Lower lobe of right lung (tissue), 2 donors: ENCODE measurements around the gene DSTN. TPM values are rescaled to one million over a fixed set of nuclear protein-coding genes. Genes with fewer than 3 reads are reported as not detected.
A peak's percentile ranks its signal among the peaks of the same experiment; 100 is the strongest.

Experiments used
- ATAC-seq, 2 donors: fragments of 200-7000 bp; cut with Tn5 transposase; one replicate each; pipeline ENCODE4 v1.9.1; 2020 to 2022; ENCODE audit warnings: mild to moderate bottlenecking in 2 of 2, moderate library complexity in 2 of 2
- DNase-seq: peaks from one replicate; pipeline ENCODE4 v3.0.0-alpha.2; 2020
- H3K27ac ChIP-seq: fragments of 200-600 bp; one replicate; pipeline ENCODE4 v1.8.0; 2022
- H3K27me3 ChIP-seq: fragments of 200-600 bp; one replicate; pipeline ENCODE4 v1.8.0; 2022; ENCODE audit warnings: low read depth
- H3K36me3 ChIP-seq: fragments of 200-600 bp; one replicate; pipeline ENCODE4 v1.8.0; 2022; ENCODE audit warnings: mild to moderate bottlenecking
- H3K4me1 ChIP-seq: fragments of 200-600 bp; one replicate; pipeline ENCODE4 v1.8.0; 2022
- H3K4me3 ChIP-seq: fragments of 200-600 bp; one replicate; pipeline ENCODE4 v1.8.0; 2022; ENCODE audit warnings: mild to moderate bottlenecking
- H3K9me3 ChIP-seq: fragments of 200-600 bp; one replicate; pipeline ENCODE4 v1.8.0; 2022
- intact Hi-C: fragments of 100-400 bp; cut with DNase I; formaldehyde crosslinking; loops from one replicate; pipeline ENCODE4 v1.11.0; 2022
- total RNA-seq: library from RNA; stranded (reverse); fragmentation: NEBNext Ultra II Directional; extraction: Animal tissue kit (Norgen Biotek cat#: 25700); gene quantifications from one replicate; pipeline ENCODE4 v1.2.1, GENCODE V29; 2021
- TF ChIP-seq, protein P1 (sequence below): fragments of 200-600 bp; IDR thresholded peaks from one replicate; pipeline ENCODE4 v1.8.0; 2022; ENCODE audit warnings: antibody characterized with exemption, mild to moderate bottlenecking
- donor health status: DM: no; HTN: yes; CAD: no; lungs with severe emphysema.

Gene DSTN
- total RNA-seq, 1 donor from 2014 or later, result 347 TPM

DNA sequence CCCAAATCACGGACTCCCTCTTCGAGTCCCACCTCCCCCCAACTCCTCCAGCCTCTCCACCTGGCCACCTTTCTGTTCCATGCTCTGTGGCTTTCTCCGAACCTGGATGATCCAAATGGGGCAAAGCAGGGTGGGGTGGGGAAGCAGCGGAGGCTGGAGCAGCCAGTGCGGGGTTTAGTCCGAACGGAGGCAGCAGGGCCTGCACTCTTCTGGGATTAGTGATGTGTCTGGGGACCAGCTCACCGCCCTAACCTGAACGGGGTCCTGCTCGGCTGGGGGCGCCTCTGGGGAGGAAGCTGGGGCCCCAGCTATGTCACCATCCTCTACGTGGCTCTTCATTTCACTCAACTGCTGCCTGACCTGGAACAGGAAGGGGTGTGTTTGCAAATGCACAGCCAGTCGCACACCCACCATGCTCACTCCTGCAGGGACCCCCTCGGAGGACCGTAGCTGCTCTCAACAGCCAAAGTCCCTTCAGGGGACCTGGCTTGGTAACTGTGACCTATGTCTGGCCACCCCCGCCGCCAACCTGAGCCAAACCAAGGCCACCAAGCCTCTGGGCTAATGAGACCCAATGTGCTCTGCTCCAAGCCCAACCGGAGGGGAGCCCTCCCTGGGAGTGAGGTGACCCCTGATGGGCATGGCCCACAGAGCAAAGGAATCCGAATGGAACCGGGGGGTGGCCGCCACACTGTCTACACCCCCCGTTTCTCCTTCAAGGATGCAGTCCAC lies 46.8 kb downstream of the DSTN start:
- no peaks in the 10 kb centered on the region for H3K27me3 ChIP-seq
- no peak overlapping the region for H3K27ac ChIP-seq
- no peak for ATAC-seq
- H3K36me3 ChIP-seq, result peaks cover 88% of the 10 kb centered on the region
- H3K4me3 ChIP-seq, result no peak overlapping the region
- TF ChIP-seq, protein P1, sequence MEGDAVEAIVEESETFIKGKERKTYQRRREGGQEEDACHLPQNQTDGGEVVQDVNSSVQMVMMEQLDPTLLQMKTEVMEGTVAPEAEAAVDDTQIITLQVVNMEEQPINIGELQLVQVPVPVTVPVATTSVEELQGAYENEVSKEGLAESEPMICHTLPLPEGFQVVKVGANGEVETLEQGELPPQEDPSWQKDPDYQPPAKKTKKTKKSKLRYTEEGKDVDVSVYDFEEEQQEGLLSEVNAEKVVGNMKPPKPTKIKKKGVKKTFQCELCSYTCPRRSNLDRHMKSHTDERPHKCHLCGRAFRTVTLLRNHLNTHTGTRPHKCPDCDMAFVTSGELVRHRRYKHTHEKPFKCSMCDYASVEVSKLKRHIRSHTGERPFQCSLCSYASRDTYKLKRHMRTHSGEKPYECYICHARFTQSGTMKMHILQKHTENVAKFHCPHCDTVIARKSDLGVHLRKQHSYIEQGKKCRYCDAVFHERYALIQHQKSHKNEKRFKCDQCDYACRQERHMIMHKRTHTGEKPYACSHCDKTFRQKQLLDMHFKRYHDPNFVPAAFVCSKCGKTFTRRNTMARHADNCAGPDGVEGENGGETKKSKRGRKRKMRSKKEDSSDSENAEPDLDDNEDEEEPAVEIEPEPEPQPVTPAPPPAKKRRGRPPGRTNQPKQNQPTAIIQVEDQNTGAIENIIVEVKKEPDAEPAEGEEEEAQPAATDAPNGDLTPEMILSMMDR, result no peak
- intact Hi-C loops, result no loop called here
- DNase-seq, result peak; percentile 41
- H3K4me1 ChIP-seq, result peaks cover 34% of the 10 kb centered on the region
- no peaks in the 10 kb centered on the region for H3K9me3 ChIP-seq

GRCh38 chr20:17617212-17617867 lies 47.5 kb downstream of the DSTN start:
- Histone ChIP-seq H3K27ac (no peak overlapping the region), H3K4me3 (no peak overlapping the region), H3K4me1 (peaks cover 27% of the 10 kb centered on the region), H3K9me3 (no peaks in the 10 kb centered on the region), H3K27me3 (no peaks in the 10 kb centered on the region), H3K36me3 (peaks cover 95% of the 10 kb centered on the region)
- DNase-seq (peak; percentile 71), ATAC-seq (peak; percentile 65 to 66)
- TF ChIP-seq, protein P1, result peak; percentile 75
- intact Hi-C loops, result no loop called here

DNA sequence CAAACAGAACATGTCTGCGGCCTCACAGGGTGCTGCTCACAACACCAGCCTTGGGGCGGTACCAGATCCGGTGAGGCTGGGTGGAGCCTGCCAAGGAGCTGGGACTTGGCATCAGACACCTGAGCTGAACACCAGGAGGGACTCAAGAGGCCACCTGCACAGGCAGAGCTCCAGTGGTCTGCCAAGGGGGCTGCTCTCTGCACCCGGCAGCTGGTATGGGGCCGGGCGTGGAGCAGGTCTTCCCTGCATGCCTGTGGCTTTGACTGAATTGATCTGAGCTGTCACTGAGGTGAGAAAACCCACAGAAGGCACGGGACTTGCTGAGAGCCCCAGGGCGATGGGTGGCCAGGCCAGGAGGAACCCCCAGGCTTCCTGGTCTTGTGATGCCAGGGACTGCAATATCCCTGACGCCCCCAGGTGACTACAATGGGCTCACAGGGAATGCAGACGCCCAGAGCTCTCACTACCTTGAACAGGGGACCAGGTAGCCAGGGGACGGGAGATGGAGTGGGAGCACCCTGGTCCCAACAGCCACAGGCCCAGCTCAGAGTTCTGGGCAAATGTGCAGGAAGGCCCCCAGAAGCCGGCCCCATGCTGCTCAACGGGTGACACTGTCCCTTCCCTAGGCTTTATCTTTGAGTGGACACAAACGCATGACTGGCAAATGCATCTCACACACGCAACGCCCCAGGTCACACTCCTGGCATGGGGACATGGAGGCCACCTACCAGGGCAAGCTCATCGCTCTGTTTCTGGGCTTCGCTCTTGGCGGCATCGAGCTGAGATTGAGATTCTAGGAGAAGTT lies 48.2 kb downstream of the DSTN start:
- TF ChIP-seq, protein P1, result peak; percentile 2
- no peak overlapping the region for H3K27ac ChIP-seq
- peaks cover 23% of the 10 kb centered on the region for H3K4me1 ChIP-seq
- no peaks in the 10 kb centered on the region for H3K27me3 ChIP-seq
- ATAC-seq, result peak; percentile 9 to 33
- peak; percentile 58 for DNase-seq
- intact Hi-C loops, result no loop called here
- peaks cover 98% of the 10 kb centered on the region for H3K36me3 ChIP-seq
- no peak overlapping the region for H3K4me3 ChIP-seq
- no peaks in the 10 kb centered on the region for H3K9me3 ChIP-seq

- no peak for DNase-seq
- Histone ChIP-seq H3K9me3 (no peaks in the 10 kb centered on the region), H3K27me3 (no peaks in the 10 kb centered on the region), H3K4me3 (no peak overlapping the region), H3K27ac (no peak overlapping the region), H3K36me3 (peaks cover 98% of the 10 kb centered on the region), H3K4me1 (peaks cover 23% of the 10 kb centered on the region)
- no peak for ATAC-seq
- intact Hi-C loops, result no loop called here
- TF ChIP-seq, protein P1, result no peak
Observed at GRCh38 chr20:17618673-17619013, 48.8 kb downstream of the DSTN start.

DNA sequence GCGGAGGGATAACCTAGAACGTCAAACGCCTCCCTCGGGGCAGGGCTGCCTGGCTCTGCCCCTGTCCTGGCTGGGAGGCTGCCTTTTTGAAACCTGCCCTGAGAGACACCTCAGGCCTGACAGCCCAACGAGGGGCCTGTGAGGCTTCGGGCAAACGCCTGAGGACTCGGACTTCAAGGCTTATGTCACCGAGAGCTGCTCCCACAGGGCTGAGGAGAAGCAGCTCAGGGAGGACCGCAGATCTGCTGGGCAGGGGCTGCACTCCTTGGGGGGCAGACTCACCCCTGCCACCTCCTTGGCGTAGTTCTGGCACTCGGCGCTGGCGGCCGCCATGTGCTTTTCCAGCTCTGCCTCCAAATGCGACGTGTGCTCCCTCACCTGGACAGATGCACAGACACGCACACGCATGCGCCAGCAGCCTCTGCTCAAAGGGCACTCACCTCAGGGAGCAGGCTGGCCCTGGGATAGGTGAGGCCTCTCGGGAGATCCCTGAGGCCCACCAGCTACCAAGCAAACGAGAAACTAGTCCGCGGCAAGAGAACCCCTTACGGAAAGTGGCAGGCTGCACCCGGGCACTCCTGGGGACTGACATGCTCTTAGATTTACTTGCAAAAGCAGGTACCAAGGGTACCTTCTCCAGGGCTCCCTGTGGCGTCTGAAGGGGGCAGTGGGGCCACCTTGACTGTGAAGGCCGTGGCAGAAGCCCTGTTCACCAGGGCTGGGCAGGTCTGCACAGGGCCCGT lies 49.6 kb downstream of the DSTN start:
- Histone ChIP-seq H3K27ac (no peak overlapping the region), H3K27me3 (no peaks in the 10 kb centered on the region), H3K4me1 (peaks cover 15% of the 10 kb centered on the region), H3K36me3 (peaks cover 98% of the 10 kb centered on the region), H3K9me3 (no peaks in the 10 kb centered on the region), H3K4me3 (no peak overlapping the region)
- ATAC-seq, result no peak
- TF ChIP-seq, protein P1, result no peak
- DNase-seq, result no peak
- intact Hi-C loops, result no loop called here
